ENCODE results near the gene FHIT.

The FHIT gene

DNA sequence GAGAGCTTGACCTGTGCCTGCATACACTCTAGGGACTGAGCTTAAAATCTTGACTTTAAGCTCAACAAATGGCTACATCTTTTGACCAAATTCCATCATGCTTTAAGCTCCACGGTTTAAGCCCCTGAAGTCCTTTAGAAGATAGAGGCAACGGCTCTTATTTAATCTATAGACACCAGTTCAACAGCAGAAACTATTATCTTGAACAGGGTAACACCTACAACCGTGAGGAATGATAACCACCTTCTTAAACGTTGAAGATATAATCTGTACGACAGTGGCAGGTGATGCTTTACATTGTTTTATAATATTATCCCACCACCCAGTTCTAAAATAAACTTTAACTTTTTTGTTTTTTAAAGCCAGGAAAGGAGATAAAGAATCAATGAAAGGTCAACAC lies 1007.8 kb downstream of the FHIT start:
- DNase-seq: no peak

GRCh38 chr3:60240492-60240891 lies 1010.8 kb downstream of the FHIT start:
- no peak for DNase-seq

DNA sequence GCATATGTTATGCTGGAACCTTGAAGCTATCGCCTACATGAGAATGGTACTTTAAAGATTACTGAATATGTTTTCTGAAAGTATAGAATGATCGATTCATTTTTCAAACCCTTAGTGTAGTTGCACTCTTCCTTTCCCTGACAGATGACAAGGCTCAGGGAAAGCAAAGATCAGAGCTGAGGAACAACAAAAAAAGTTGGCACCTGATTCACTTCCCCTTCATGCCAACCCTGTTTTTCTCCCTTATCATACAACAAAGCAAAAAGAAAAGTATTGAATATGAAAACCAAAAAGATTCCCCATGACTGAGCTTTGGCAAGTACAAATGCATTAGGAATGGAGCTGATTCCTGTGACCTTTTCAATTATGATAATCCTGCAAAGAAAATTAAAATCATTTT lies 1012.7 kb downstream of the FHIT start:
- DNase-seq: no peak

DNA sequence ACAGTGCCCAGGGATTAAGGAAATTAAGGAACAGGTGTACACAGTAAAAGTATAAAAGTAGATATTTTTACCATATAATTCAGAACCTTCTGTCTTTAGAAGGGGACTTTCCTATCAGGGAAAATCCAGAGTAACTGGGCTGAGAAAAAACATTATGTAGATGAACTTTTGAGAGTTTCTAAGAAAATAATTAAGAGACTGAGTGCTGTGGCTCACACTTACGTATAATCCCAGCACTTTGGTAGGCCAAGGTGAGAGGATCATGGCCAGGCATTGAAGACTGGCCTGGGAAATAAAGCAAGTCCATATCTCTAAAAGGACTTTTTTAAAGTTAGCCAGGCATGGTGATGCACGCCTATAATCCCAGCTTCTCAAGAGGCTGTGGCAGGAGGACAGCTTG lies 1021.8 kb downstream of the FHIT start:
- no peak for DNase-seq

GRCh38 chr3:60228823-60229222 lies 1022.4 kb downstream of the FHIT start:
- DNase-seq: no peak

DNA sequence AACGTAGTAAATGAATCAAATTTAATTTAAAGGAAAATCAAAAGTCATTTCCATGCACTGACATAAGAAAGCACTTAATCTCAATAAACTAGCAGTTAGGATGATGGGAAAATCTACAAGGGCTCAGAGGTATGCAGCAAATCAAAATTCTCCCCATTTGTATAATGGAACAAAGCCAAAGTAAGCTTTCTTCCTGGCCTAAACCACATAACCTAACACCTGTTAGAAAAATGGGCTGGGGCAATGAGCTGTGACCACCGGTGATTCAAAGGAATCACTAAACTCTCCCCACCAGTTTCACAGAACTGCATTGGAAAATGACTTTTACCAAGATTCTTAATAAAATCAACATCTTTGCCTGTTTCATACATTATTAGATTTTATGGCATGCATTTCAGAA lies 1024.3 kb downstream of the FHIT start:
- no peak for DNase-seq

DNA sequence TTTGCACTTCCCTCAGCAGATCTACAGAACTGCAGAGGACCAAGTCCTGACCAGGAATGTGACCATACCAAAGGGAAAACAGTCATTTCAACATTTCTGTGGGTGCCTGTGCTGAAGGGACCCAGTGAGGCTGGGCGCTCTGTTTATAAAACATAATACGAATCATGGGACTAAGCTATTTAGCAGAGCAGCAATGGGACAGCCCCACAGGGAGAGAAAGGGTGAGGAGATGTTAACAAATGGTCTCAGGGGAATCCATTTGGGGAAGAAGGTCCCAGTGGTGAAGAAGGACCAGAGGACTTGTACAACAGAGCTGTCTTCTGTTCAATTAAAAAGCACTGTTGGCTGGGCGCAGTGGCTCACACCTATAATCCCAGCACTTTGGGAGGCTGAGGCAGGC lies 1025.4 kb downstream of the FHIT start:
- no peak for DNase-seq

DNA sequence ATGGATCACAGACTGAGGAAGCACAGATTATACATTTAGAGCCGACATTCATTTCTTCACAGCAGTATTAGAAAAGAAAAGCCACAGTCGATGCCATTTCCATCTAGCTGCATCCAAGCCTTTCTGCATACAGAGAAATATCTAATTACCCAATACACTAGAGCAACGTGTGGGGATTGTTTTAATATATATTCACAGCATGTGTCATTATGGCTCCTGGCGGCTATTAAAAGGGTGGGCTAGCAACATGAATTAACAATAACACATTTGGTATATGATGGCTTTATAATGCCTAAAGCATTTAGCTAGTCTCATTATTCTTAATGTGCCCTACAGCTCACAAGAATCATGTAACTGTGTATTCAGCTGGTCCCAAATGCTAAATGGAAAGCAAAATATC lies 1030.5 kb downstream of the FHIT start:
- no peak for DNase-seq

DNA sequence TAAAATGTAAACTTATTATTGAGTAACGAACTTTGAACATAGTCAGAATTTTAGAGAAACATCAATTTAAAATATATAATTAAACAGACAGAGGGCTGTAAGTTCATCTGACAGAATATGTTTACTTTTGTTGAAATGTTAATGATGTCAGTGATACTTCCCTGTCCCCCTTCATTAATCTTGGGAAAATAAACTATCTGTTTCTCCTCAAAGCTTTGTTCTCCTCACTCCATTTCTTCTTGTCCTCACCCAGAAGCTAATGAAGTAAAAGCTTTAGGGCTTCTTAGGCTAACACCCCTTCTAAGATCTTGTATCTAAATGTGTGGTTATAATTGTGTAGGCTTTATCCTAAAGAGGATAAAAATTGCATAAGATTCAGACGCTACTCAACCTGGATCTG lies 1031.8 kb downstream of the FHIT start:
- no peak for DNase-seq

GRCh38 chr3:60217156-60217911 lies 1033.9 kb downstream of the FHIT start:
- no peak for DNase-seq

GRCh38 chr3:60216462-60217075 lies 1034.7 kb downstream of the FHIT start:
- no peak for DNase-seq

DNA sequence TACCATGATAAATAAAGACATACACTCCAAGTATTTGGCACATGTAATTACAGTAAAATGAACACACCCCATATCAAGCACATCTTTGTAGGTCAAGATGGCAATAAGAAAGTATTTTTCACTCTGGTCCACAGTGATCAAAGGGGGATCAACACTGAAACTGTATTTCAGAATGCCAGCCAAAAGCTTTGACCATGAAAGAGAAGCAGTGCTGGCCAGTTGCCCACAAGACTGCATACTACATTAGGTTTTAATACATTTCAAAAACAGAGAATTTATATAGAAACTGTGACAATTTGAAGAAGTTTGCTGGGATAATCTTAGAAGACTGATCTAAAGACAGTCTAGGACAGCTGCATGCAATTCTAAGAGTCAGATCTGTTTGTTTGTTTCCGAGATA lies 1035.3 kb downstream of the FHIT start:
- no peak for DNase-seq

- DNase-seq: no peak
These were observed 1043.3 kb downstream of the FHIT start for GRCh38 chr3:60207905-60208304.

GRCh38 chr3:60206206-60206605 lies 1045.0 kb downstream of the FHIT start:
- no peak for DNase-seq

GRCh38 chr3:60202052-60202726 lies 1049.1 kb downstream of the FHIT start:
- DNase-seq: no peak

GRCh38 chr3:60199306-60199705 lies 1051.9 kb downstream of the FHIT start:
- no peak for DNase-seq

- no peak for DNase-seq
These were observed 1053.0 kb downstream of the FHIT start for GRCh38 chr3:60198179-60198720.

DNA sequence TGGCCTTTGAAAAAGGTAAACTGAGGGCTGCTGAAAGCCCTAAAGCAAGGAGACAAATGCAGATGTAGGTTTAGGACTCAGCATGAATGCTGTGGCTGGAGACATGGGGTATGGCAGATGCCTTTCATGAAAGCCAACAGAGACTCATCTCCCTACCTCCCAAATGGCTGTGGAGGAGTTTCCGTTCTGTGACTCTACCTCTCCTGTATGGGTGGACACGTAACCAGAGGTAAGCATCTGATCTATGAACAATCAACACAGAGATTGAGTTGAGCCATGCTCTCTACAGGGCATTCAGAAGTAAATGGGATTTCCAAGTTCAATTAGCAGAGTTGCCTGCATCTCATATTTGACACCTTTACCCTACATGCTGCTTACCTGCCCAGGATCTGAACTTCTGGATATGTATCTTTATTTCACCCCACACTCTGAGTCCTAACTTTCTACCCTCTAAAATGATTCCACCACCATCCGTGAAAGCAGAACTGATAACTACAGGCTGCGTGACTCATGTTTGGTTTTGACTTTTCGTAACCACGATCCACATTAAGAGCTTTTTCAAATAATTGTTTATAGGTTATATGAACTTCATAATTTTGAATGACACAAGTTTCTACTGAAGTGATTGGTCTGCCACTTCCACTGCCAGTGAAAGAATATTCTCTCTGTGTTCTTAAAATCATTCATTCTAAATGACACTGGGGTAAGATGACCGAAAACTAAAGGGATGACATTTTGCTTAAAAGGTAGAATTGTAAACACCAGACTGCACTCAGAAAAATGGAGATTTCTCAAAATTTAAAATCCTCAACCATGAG lies 1058.7 kb downstream of the FHIT start:
- no peak for DNase-seq

GRCh38 chr3:60190073-60190472 lies 1061.2 kb downstream of the FHIT start:
- no peak for DNase-seq

- DNase-seq: no peak
These were observed 1061.9 kb downstream of the FHIT start for GRCh38 chr3:60189304-60189703.

DNA sequence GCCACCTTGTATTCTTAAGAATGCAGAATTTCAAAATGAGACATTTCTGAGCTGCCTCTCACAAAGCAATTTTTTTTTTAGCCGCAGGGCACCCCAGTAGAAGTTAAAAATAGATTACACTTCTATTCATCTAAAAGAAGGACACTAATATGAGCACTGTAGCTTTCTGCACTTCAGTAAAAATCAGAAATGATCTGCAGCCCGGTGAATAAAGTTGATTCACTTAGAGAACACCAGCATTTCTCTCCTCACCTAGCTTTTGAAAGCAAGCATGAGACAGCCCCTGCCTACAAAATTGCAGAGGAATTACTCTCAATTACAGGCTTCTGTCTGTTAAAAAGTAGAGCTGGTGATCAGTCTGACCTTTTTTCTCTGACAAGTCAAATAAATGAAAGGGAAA lies 1062.4 kb downstream of the FHIT start:
- no peak for DNase-seq

DNA sequence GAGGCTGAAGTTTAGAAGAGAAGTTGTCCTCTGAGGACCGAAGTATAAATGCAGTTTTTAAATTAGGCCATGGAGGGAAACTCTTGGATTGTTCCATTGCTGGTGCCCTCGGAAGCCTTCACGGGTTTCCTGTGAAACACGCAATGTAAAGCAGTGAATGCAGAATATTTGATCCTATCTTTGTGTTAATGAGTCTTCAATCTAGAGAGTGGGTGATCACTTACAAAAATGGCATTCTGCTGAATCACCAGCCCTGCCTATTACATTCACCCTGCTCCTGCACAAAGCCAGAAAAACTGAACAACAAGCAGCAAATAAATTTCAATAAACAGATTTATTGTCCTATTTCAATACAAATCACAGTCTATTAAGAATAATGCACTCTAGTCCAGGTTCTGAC lies 1063.9 kb downstream of the FHIT start:
- no peak for DNase-seq

- no peak for DNase-seq
These were observed 1064.9 kb downstream of the FHIT start for GRCh38 chr3:60186359-60186758.

Measured in SIG-M5 (cell line).